ENCODE measurements around the gene MASP1.

DNA sequence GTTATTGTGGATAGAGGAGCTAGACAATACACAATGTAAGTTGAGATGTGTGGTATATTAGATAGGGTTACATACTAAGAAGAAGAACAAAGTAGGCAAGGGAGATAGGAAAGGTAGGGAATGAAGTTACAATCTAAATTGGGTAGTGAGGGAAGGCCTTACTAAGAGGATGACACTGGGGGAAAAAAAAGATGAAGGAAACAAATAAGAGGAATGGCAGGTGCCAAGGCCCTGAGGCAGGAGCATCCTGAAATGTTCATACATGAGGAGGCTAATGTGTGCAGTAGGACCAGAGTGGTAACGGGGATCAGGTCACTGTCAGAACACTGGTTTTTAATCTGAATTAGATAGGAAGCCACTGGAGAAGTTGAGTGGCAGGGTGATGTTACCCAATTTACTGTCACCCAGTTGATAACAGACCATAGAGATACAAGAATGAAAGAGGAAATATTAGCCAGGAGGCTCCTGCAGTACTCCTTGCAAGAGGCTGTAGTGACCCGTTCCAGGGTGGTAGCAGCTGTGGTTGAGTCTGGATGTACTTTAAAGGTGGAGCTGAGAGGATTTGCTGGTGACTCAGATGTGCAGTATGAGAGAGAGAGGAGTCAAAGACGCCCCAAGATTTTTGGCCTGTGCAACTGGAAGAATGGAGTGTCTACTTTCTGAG, 79.9 kb downstream of the MASP1 start:
- no peak for TF ChIP-seq POLR2AphosphoS5 (IDR thresholded peaks at IDR 0.05; ENCODE audit: low read depth, low read length)
- TF ChIP-seq TAF1 (IDR thresholded peaks at IDR 0.05; ENCODE audit: low read depth, low read length), result no peak
